Fibroblast of the aortic adventitia (primary cell): ENCODE data around the gene PLEKHA4. TPM values are rescaled to one million over a fixed set of nuclear protein-coding genes. Genes with fewer than 3 reads are reported as not detected.

Source experiments
- DNase-seq: peaks from one replicate; pipeline ENCODE4 v3.0.0-alpha.2; 2010; ENCODE audit warnings: low read depth
- H3K4me3 ChIP-seq: 2 replicates; pipeline ENCODE4 v1.5.1; 2011; ENCODE audit warnings: low read depth, mild to moderate bottlenecking, control low read depth, low read length, moderate library complexity
- total RNA-seq: library from RNA; depleted of rRNA; stranded (reverse); fragments of >200 nt; gene quantifications from 2 replicates; pipeline ENCODE4 v1.2.3, GENCODE V29; 2012; ENCODE audit warnings: low replicate concordance
- TF ChIP-seq, protein P1 (sequence below): IDR thresholded peaks from 2 replicates; pipeline ENCODE4 v1.5.1; 2011; ENCODE audit warnings: mild to moderate bottlenecking, low read length, control low read depth, inconsistent platforms; ENCODE audit not compliant: insufficient read depth

The PLEKHA4 gene
- total RNA-seq, 1 donor, result 28.9 TPM

DNA sequence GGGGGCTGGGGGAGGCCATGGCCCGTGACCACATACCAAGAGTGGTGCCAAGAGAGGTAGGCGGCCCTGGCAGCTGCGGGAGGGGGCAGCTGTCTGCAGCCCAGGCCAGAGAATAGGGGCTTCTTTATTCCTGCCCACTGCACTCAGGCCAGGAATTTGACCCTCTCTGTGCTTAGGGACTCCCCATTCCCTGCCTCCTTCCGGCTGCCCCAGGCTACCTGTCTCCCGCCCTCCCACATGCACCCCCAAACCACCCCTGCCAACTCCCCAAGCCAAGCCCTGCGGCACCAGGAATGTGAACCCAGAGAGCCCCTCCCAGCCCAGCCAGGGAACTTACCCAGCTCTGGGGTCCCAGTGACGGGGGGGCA is 687 bp downstream of the PLEKHA4 start:
- H3K4me3 ChIP-seq, result peak overlapping the region; percentile 78
- DNase-seq, result no peak
- TF ChIP-seq, protein P1, sequence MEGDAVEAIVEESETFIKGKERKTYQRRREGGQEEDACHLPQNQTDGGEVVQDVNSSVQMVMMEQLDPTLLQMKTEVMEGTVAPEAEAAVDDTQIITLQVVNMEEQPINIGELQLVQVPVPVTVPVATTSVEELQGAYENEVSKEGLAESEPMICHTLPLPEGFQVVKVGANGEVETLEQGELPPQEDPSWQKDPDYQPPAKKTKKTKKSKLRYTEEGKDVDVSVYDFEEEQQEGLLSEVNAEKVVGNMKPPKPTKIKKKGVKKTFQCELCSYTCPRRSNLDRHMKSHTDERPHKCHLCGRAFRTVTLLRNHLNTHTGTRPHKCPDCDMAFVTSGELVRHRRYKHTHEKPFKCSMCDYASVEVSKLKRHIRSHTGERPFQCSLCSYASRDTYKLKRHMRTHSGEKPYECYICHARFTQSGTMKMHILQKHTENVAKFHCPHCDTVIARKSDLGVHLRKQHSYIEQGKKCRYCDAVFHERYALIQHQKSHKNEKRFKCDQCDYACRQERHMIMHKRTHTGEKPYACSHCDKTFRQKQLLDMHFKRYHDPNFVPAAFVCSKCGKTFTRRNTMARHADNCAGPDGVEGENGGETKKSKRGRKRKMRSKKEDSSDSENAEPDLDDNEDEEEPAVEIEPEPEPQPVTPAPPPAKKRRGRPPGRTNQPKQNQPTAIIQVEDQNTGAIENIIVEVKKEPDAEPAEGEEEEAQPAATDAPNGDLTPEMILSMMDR, result no peak

DNA sequence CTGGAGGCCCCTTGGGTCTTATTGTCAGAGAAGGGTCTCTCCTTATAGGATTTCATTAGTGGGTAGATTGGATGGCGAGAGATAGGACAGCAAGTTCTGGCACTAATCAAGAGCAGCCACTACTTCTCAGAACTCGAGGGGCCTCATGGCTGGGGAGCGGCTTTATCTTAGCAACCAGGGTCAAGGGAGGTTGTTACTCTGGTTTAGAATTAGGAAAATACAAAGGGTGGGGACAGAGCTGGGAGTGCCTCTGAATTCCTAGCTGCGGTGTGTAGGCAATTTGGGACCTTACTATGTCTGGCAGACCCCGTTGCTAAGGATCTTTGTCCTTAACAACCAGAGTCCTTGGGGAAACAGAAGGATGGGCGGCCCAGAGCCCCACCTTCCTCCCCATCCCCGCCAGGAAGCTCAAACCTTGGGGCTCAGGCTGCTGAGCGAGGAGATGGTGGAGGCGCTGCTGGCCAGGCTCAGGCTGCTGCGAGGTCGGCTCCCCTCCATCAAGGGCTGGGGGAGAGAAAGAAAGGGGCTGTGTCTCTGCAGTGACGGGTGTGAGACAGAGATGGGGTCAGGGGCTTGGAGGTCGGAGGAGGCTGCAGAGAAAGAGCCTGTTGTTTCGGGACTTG is 1.2 kb downstream of the PLEKHA4 start:
- peak; percentile 61 for DNase-seq
- peak overlapping the region; percentile 78 for H3K4me3 ChIP-seq
- TF ChIP-seq, protein P1, result no peak

DNA sequence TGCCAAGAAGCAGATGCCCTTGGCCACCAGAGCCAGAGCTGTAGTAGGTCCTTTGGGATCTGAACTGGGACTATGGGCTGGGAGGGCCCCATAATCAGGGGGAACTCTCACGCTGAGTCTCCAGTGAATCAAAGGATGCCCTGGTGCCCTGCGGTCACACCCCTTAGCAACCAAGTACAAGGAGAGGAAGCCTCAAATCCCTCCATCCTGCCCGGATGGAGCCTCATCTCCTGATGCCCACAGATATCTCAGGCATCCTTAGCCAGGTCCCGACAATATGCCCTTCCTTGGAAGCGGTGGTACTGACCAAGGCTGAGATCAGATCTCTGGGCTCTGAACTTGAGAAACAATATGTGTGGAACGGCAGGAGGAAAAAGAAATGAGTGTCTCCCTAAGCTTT is 1.7 kb downstream of the PLEKHA4 start:
- TF ChIP-seq, protein P1, result no peak
- peak overlapping the region; percentile 78 for H3K4me3 ChIP-seq
- DNase-seq, result peak; percentile 14

DNA sequence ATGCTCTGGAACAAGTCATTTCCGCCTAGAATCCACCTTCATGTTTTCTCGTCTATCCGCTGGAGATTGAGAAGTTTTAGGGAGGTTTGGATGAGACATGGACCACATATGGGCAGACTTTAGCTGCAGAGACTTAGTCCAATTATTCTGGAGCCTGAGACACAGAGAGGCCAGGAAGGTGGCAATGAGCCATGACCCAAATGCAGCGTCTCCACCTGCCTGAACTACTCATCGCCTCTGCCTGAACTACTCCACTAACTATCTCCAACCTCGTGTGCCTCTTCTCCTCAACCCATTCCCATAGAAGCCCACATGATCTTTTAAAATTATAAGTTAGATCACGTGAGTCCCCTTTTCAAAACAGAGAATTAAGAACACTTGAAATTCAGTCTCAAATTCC is 5.6 kb downstream of the PLEKHA4 start:
- TF ChIP-seq, protein P1, result no peak
- H3K4me3 ChIP-seq, result no peak overlapping the region
- DNase-seq, result no peak

DNA sequence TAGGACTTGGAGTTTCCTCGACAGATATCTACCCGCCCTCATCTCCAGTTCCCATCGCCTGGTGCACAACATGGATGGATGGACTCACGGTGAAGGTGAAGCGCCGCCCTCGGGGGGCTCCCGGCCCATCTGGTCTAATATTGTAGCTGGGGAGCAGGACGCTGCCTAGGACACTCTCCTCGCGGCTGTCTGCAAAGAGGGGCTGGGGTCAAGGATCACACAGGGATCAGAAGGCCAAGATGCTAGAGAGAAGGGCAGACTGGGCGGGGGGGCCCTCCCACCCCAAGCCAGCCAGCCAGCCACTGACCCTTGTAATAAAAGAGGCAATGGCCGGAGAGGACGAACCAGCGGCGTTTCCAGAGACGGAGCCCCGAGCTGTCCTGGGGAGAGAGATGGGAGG is 7.1 kb downstream of the PLEKHA4 start:
- TF ChIP-seq, protein P1, result no peak
- no peak overlapping the region for H3K4me3 ChIP-seq
- no peak for DNase-seq

DNA sequence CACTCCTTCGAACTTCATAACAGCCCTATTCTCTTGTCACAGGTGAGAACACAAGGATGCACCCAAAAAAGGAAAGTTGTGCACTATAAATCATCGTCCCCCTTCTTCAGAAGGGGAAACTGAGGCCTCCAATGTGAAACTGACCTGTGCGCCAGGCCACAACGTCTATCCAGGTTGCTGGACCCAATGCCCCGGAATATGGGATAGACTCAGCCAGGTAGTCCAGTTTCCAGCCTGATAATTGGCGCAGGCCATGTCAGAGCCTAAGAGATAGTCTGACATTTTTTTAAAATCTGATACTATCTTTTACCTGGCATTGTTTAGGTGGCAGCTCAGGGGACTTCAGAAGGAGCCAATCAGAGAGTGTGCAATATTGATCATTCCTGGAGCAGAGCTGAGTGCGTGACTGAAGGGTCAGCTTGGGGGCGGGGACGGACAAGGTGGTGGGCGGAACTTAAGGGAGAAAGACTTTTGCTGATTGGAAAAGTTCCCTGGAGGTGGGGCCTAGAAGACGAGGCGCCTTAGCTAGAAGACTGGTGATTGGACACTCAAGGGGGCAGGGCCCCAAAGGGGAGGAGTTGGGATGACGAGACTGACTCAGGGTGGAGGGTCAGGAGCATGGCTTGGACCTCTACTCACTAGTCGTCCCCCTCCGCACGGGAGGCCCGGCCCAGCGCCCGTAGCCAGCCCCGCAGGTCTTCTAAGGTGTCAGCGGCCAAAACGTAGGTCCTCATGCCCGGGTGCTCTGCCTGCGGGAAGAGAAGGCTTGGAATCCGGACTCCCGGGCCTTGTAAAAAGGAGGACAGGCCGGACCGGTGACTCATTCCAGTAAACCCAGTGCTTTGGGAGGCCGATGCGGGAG is 8.5 kb downstream of the PLEKHA4 start:
- no peak overlapping the region for H3K4me3 ChIP-seq
- TF ChIP-seq, protein P1, result no peak
- no peak for DNase-seq
